ENCODE results near the gene SPAG16. TPM values are rescaled to one million over a fixed set of nuclear protein-coding genes. Genes with fewer than 3 reads are reported as not detected.

SPAG16 gene
- polyA plus RNA-seq, 2 of the 4 experiments (the other 2 are of a cell fraction): 19.1 to 27.6 TPM

DNA sequence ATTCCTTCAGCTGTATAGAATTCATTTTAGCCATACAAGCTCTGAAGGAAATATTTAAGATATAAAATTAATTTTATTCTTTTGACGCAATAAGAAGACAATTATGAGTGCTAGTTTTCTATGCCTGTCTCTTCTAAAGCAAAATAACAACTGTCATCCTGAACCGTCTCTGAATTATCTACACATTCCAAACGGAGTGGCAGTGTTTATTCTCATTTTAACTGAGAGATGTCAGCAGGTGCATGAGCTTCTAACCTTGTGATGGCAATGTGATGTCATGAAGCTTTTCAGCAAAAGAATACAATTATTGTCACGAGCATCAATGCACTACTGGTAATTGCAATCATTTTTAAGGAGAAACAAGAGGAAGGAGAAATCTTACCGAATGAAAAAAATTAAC, 274.8 kb downstream of the SPAG16 start:
- Histone ChIP-seq H3K4me2 (no peak overlapping the region), H3K27ac (no peak overlapping the region), H3K4me3 (no peak overlapping the region), H3K9me3 (no peaks in the 10 kb centered on the region), H3K4me1 (no peaks in the 10 kb centered on the region)
- WGBS (ENCODE audit: missing lambda C conversion rate): 33% methylated on average over 5 of the region's 5 CpGs
- DNase-seq (ENCODE audit: low read depth in 1 of 2, low spot score in 1 of 2) (no peak), ATAC-seq (no peak), FAIRE-seq (no peak)
- TF ChIP-seq, protein P1, sequence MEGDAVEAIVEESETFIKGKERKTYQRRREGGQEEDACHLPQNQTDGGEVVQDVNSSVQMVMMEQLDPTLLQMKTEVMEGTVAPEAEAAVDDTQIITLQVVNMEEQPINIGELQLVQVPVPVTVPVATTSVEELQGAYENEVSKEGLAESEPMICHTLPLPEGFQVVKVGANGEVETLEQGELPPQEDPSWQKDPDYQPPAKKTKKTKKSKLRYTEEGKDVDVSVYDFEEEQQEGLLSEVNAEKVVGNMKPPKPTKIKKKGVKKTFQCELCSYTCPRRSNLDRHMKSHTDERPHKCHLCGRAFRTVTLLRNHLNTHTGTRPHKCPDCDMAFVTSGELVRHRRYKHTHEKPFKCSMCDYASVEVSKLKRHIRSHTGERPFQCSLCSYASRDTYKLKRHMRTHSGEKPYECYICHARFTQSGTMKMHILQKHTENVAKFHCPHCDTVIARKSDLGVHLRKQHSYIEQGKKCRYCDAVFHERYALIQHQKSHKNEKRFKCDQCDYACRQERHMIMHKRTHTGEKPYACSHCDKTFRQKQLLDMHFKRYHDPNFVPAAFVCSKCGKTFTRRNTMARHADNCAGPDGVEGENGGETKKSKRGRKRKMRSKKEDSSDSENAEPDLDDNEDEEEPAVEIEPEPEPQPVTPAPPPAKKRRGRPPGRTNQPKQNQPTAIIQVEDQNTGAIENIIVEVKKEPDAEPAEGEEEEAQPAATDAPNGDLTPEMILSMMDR (IDR thresholded peaks at IDR 0.05): no peak
- no peak for TF ChIP-seq POLR2A (IDR thresholded peaks at IDR 0.05; ENCODE audit: low read length)
- TF ChIP-seq SREBF2 (IDR thresholded peaks at IDR 0.05): no peak
- no peak for TF ChIP-seq EHF (CRISPR knock-in tag; IDR thresholded peaks at IDR 0.05)
- no peak for TF ChIP-seq CBX2 (IDR thresholded peaks at IDR 0.05; ENCODE audit: borderline replicate concordance, low read depth)
- ChIA-PET POLR2A (no interaction called here), CTCF (no interaction called here)

DNA sequence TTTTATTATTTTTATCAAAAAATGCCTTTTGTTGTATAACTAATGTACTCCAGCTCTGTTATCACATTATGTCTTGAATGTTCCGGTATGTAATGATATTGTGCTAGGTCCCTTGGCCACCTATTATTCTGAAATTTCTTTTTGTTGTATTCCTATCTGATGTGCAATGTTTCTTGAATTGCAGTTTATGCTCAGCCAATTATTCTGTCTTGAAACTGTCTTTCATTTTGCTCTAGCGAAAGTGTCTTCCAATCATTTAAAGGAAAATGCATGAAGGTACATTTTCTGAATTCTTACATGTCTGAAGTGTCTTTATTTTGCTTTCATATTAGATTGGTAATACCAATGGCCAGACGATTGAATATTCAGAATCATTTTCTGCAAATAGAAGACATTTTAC, 277.5 kb downstream of the SPAG16 start:
- POLR2A ChIA-PET: no interaction called here
- ATAC-seq (no peak), FAIRE-seq (no peak), DNase-seq (ENCODE audit: low read depth in 1 of 2, low spot score in 1 of 2) (no peak)
- no peak for TF ChIP-seq TP53 (CRISPR knock-in tag; IDR thresholded peaks at IDR 0.05)
- no peak for TF ChIP-seq ESRRA (IDR thresholded peaks at IDR 0.05; ENCODE audit: borderline replicate concordance, low read length)
- TF ChIP-seq, protein P2, sequence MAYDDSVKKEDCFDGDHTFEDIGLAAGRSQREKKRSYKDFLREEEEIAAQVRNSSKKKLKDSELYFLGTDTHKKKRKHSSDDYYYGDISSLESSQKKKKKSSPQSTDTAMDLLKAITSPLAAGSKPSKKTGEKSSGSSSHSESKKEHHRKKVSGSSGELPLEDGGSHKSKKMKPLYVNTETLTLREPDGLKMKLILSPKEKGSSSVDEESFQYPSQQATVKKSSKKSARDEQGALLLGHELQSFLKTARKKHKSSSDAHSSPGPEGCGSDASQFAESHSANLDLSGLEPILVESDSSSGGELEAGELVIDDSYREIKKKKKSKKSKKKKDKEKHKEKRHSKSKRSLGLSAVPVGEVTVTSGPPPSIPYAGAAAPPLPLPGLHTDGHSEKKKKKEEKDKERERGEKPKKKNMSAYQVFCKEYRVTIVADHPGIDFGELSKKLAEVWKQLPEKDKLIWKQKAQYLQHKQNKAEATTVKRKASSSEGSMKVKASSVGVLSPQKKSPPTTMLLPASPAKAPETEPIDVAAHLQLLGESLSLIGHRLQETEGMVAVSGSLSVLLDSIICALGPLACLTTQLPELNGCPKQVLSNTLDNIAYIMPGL (CRISPR knock-in tag; IDR thresholded peaks at IDR 0.05; ENCODE audit: borderline replicate concordance): no peak
- TF ChIP-seq CBX8 (IDR thresholded peaks at IDR 0.05): no peak
- no peak for TF ChIP-seq POLR2A (IDR thresholded peaks at IDR 0.05; ENCODE audit: low read length)
- TF ChIP-seq POLR2AphosphoS2 (conservative IDR thresholded peaks at IDR 0.05; ENCODE audit: low read length): no peak
- TF ChIP-seq HDAC2 (IDR thresholded peaks at IDR 0.05): no peak
- TF ChIP-seq BHLHE40 (IDR thresholded peaks at IDR 0.05; ENCODE audit: low read depth, low read length): no peak
- TF ChIP-seq ZNF302 (CRISPR knock-in tag; IDR thresholded peaks at IDR 0.05): no peak
- no peak for TF ChIP-seq PHF8 (IDR thresholded peaks at IDR 0.05; ENCODE audit: borderline replicate concordance, low read depth)
- TF ChIP-seq, protein P3, sequence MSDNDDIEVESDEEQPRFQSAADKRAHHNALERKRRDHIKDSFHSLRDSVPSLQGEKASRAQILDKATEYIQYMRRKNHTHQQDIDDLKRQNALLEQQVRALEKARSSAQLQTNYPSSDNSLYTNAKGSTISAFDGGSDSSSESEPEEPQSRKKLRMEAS (IDR thresholded peaks at IDR 0.05): no peak
- TF ChIP-seq, protein P4, sequence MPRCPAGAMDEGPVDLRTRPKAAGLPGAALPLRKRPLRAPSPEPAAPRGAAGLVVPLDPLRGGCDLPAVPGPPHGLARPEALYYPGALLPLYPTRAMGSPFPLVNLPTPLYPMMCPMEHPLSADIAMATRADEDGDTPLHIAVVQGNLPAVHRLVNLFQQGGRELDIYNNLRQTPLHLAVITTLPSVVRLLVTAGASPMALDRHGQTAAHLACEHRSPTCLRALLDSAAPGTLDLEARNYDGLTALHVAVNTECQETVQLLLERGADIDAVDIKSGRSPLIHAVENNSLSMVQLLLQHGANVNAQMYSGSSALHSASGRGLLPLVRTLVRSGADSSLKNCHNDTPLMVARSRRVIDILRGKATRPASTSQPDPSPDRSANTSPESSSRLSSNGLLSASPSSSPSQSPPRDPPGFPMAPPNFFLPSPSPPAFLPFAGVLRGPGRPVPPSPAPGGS (IDR thresholded peaks at IDR 0.05): no peak
- no peak for TF ChIP-seq RARB (CRISPR knock-in tag; IDR thresholded peaks at IDR 0.05)
- TF ChIP-seq CHD4 (IDR thresholded peaks at IDR 0.05; ENCODE audit: borderline replicate concordance): no peak
- no peak for TF ChIP-seq KDM5A (IDR thresholded peaks at IDR 0.05)
- TF ChIP-seq, protein P5, sequence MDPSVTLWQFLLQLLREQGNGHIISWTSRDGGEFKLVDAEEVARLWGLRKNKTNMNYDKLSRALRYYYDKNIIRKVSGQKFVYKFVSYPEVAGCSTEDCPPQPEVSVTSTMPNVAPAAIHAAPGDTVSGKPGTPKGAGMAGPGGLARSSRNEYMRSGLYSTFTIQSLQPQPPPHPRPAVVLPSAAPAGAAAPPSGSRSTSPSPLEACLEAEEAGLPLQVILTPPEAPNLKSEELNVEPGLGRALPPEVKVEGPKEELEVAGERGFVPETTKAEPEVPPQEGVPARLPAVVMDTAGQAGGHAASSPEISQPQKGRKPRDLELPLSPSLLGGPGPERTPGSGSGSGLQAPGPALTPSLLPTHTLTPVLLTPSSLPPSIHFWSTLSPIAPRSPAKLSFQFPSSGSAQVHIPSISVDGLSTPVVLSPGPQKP (IDR thresholded peaks at IDR 0.05; ENCODE audit: low read depth, low read length): no peak
- TF ChIP-seq MAFK (IDR thresholded peaks at IDR 0.05; ENCODE audit: partially characterized antibody): no peak
- 44% methylated on average over 3 of the region's 3 CpGs for WGBS (ENCODE audit: missing lambda C conversion rate)
- H3K4me1 ChIP-seq: no peaks in the 10 kb centered on the region
- no peak overlapping the region for H3K27ac ChIP-seq
- H3K4me2 ChIP-seq: no peak overlapping the region
- CTCF ChIA-PET: no interaction called here
- no peaks in the 10 kb centered on the region for H3K9me3 ChIP-seq
- no peak overlapping the region for H3K4me3 ChIP-seq

Measured in A549 (cell line).